GM19455 (cell line): ENCODE results near the gene GADL1.

Source experiments
- ATAC-seq: cut with Tn5 transposase; IDR thresholded peaks from one replicate; pipeline ENCODE4 v1.9.1; 2021; ENCODE audit not compliant: unreplicated experiment

The GADL1 gene

GRCh38 chr3:30696896-30697295 is 197.6 kb downstream of the GADL1 start:
- ATAC-seq: no peak

GRCh38 chr3:30696403-30696819 is 198.1 kb downstream of the GADL1 start:
- ATAC-seq: no peak

- ATAC-seq: no peak
These were observed 199.0 kb downstream of the GADL1 start for GRCh38 chr3:30695302-30696061.

GRCh38 chr3:30694668-30695067 is 199.8 kb downstream of the GADL1 start:
- no peak for ATAC-seq

GRCh38 chr3:30694148-30694547 is 200.3 kb downstream of the GADL1 start:
- no peak for ATAC-seq

- ATAC-seq: peak; percentile 92
These were observed 200.9 kb downstream of the GADL1 start for GRCh38 chr3:30693470-30694120.

- no peak for ATAC-seq
These were observed 201.8 kb downstream of the GADL1 start for GRCh38 chr3:30692498-30693130.

- ATAC-seq: no peak
These were observed 202.5 kb downstream of the GADL1 start for GRCh38 chr3:30691944-30692343.

- no peak for ATAC-seq
These were observed 203.1 kb downstream of the GADL1 start for GRCh38 chr3:30691249-30691880.

- ATAC-seq: no peak
These were observed 204.3 kb downstream of the GADL1 start for GRCh38 chr3:30690199-30690598.

GRCh38 chr3:30688776-30689641 is 205.5 kb downstream of the GADL1 start:
- no peak for ATAC-seq

GRCh38 chr3:30687930-30688570 is 206.4 kb downstream of the GADL1 start:
- ATAC-seq: no peak

GRCh38 chr3:30686799-30687198 is 207.7 kb downstream of the GADL1 start:
- ATAC-seq: no peak

- ATAC-seq: no peak
These were observed 208.3 kb downstream of the GADL1 start for GRCh38 chr3:30686176-30686575.

- no peak for ATAC-seq
These were observed 209.2 kb downstream of the GADL1 start for GRCh38 chr3:30685267-30685667.

- no peak for ATAC-seq
These were observed 210.1 kb downstream of the GADL1 start for GRCh38 chr3:30684356-30684755.

GRCh38 chr3:30683769-30684168 is 210.7 kb downstream of the GADL1 start:
- ATAC-seq: no peak

- ATAC-seq: no peak
These were observed 211.9 kb downstream of the GADL1 start for GRCh38 chr3:30682434-30683155.

- ATAC-seq: no peak
These were observed 212.7 kb downstream of the GADL1 start for GRCh38 chr3:30681649-30682211.
